ENCODE measurements around the gene HMGXB3.

HMGXB3 gene

DNA sequence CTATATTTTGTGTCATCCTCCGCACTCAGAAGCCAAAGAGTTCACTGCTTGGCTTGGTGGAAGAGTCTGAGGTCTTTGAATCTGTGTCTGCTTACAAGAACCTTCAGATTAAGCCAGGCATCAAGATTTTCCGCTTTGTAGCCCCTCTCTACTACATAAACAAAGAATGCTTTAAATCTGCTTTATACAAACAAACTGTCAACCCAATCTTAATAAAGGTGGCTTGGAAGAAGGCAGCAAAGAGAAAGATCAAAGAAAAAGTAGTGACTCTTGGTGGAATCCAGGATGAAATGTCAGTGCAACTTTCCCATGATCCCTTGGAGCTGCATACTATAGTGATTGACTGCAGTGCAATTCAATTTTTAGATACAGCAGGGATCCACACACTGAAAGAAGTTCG lies 19.3 kb upstream of the HMGXB3 start:
- ChIA-PET POLR2A (ENCODE audit: low non-redundant PET) (no interaction called here), CTCF (interaction anchor here (0.5 to 1.5 kb wide), 3 partner anchors 10 to 72 kb away, joined by 4 to 11 read pairs (median 5); no protein-coding TSS in a partner anchor)
- TF ChIP-seq, protein P1, sequence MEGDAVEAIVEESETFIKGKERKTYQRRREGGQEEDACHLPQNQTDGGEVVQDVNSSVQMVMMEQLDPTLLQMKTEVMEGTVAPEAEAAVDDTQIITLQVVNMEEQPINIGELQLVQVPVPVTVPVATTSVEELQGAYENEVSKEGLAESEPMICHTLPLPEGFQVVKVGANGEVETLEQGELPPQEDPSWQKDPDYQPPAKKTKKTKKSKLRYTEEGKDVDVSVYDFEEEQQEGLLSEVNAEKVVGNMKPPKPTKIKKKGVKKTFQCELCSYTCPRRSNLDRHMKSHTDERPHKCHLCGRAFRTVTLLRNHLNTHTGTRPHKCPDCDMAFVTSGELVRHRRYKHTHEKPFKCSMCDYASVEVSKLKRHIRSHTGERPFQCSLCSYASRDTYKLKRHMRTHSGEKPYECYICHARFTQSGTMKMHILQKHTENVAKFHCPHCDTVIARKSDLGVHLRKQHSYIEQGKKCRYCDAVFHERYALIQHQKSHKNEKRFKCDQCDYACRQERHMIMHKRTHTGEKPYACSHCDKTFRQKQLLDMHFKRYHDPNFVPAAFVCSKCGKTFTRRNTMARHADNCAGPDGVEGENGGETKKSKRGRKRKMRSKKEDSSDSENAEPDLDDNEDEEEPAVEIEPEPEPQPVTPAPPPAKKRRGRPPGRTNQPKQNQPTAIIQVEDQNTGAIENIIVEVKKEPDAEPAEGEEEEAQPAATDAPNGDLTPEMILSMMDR (conservative IDR thresholded peaks at IDR 0.05; ENCODE audit: low read depth): no peak

DNA sequence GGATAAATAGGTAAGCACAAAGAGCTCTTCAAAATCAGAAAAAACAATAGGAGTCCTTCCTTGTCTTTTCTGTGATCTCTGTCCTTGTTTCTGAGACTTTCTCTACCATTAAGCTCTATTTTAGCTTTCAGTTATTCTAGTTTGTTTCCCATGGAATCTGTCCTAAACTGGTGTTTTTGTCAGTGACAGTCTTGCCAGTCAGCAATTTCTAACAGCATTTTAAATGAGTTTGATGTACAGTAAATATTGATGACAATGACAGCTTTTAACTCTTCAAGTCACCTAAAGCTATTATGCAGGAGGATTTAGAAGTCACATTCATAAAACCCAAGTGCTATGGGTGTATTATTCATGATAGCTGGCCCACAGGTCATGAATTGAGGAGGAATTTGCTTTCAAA lies 18.0 kb upstream of the HMGXB3 start:
- no peak for DNase-seq (ENCODE audit: low spot score)
- ChIA-PET POLR2A (ENCODE audit: low non-redundant PET) (no interaction called here), CTCF (interaction anchor here (0.6 to 2.2 kb wide), 6 partner anchors 8 to 326 kb away, joined by 3 to 11 read pairs (median 4); no protein-coding TSS in a partner anchor)
- TF ChIP-seq, protein P1 (conservative IDR thresholded peaks at IDR 0.05; ENCODE audit: low read depth): no peak
- H3K27ac ChIP-seq: no peak overlapping the region

More for the DNA sequence above, 19.3 kb upstream of the HMGXB3 start:
- H3K27ac ChIP-seq: no peak overlapping the region
- no peak for DNase-seq (ENCODE audit: low spot score)

DNA sequence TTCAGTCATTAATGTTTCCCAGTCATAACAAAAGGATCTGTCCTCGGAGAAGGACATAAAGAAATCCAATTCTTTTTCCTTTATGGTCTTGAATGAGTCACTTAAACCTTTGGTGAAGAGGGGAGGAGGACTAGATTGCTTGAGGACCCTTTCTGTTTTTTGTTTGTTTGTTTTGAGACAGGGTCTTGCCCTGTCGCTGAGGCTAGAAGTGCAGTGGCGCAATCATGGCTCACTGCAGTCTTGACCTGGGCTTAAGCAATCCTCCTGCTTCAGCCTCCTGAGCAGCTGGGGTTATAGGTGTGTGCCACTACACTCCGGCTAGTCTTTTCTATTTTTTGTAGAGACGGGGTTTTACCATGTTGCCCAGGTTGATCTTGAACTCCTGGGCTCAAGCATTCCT lies 12.4 kb upstream of the HMGXB3 start:
- ChIA-PET POLR2A (ENCODE audit: low non-redundant PET) (no interaction called here), CTCF (no interaction called here)
- no peak for DNase-seq (ENCODE audit: low spot score)
- no peak overlapping the region for H3K27ac ChIP-seq
- TF ChIP-seq, protein P1 (conservative IDR thresholded peaks at IDR 0.05; ENCODE audit: low read depth): no peak

DNA sequence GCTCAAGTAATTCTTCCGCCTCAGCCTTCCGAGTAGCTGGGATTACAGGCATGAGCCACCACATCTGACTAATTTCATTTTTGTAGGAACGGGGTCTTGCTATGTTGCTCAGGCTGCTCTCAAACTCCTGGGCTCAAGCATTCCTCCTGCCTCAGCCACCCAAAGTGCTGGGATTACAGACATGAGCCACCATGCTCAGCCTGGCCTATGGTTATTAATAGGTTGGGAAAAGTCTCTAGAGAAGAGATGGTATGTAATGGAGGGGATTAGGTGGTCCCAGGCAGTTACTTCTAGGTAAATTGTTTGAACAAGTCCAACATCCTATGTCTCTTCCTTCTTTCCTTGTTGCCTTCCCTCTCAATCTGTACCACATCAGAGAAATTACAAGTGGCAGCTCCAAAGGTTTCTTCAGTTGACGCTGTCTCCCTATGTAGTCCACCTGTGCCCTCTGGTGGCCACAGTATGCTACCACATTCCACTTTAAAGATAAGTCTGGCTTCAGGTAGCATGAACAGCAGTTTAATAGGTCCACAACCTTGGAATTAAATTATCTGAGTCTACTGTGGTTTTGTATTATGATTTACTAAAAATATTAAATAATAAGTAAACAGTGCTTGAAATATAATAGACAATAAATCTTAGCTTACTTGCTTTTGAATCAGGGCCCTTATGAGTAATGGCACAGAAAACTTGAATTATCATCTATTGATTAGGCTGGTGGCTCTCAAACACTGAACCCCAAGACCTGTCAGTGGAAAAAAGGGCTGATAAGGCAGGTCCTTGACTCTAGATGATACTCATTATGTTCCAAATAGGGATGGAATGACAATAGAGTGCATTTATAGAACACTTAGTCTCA lies 9.8 kb upstream of the HMGXB3 start:
- no peak overlapping the region for H3K27ac ChIP-seq
- TF ChIP-seq, protein P1 (conservative IDR thresholded peaks at IDR 0.05; ENCODE audit: low read depth): peak; percentile 97
- CTCF ChIA-PET: interaction anchor here (0.5 to 4.8 kb wide), 37 partner anchors 9 to 360 kb away, joined by 3 to 109 read pairs (median 4); partner anchors contain the start of genes HMGXB3 and TIGD6
- POLR2A ChIA-PET (ENCODE audit: low non-redundant PET): no interaction called here
- DNase-seq (ENCODE audit: low spot score): peak; percentile 88

DNA sequence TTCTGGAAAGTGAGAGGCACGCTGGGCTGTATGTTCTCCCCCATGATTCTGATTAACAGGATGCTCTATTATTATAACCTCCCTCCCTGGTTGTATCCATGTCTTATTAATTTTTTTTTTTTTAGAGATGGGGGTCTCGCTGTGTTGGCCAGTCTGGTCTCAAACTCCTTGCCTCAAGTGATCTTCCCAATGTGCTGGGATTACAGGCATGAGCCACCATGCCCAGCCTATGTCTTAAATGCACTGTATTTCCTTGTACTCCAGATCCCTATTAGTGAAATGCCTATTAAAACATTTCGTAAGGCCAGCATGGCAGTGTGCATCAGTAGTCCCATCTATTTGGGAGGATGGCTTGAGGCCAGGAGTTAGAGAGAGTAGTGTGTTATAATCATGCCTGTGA lies 7.1 kb upstream of the HMGXB3 start:
- TF ChIP-seq, protein P1 (conservative IDR thresholded peaks at IDR 0.05; ENCODE audit: low read depth): no peak
- CTCF ChIA-PET: interaction anchor here (1.3 to 4.8 kb wide), 2 partner anchors 141 to 157 kb away, joined by 4 to 109 read pairs; no protein-coding TSS in a partner anchor
- H3K27ac ChIP-seq: no peak overlapping the region
- no peak for DNase-seq (ENCODE audit: low spot score)
- POLR2A ChIA-PET (ENCODE audit: low non-redundant PET): interaction anchor here (0.6 kb wide), 1 partner anchor 33 kb away, joined by 4 read pairs; the partner anchor contains the start of gene SLC26A2

DNA sequence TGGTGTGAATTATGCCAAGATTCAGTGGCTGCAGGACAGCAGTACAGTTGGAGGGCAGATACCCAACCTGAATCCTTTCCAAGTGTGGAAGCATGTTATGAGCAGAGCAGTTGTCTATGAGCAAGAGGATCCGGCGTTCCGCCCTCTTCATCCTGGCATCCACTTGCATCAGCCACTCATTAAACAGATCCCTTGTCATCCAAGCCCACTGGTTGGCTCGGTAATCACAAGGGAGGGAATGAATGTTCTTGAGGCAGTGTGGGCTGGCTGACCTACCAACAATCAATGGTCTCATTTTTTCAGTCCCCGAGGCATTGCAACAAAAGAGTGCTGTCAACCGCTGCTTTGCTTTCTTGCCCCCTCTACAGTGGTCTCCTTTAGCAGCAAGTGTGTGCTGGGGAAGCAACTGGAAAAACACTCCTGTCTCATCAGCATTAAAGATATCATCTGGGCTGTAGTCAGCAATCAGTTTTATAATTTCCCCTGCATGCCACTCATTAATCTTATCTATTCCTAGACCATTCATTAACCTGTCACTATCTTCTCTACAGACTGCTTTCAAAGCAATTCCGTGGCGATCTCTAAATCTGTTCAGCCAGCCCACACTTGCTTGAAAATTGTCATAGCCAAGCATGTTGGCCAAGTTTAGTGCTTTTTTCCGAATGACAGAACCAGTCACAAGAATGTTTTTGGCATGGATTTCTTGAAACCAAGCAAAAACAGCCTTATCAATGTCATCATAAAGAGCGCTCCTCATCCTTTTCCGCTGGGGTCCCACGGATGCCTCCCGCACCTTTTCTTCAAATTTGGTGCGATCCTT lies 4.9 kb upstream of the HMGXB3 start:
- DNase-seq (ENCODE audit: low spot score): no peak
- H3K27ac ChIP-seq: no peak overlapping the region
- TF ChIP-seq, protein P1 (conservative IDR thresholded peaks at IDR 0.05; ENCODE audit: low read depth): no peak
- POLR2A ChIA-PET (ENCODE audit: low non-redundant PET): no interaction called here
- CTCF ChIA-PET: no interaction called here
